IPS-NIHi7 (cell line): Measurements from ENCODE around the gene SMIM15.

Experiments used
- DNase-seq: peaks from one replicate; pipeline ENCODE4 v3.0.0; 2012; ENCODE audit warnings: mixed read lengths; ENCODE audit errors: extremely low spot score

The SMIM15 gene

DNA sequence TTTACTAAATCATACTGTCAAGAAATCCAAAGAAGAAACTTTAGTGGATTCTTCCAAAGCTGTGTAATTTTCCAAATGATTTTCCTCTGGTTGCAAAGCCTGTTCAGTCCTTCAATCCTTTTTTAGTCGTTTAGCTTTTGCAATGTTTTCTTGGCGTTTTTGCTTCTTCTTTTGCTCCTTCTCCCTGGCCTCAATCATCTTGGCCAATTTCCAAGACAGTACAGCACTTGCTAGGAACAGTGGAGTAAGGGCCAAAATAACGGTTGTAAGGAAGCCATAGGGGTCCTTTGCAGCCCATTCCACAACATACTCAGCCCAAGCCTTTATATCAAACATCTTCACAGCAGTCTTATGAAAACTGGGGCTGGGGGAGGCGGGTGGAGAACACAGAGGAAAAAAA, 2.4 kb downstream of the SMIM15 start:
- DNase-seq: no peak

DNA sequence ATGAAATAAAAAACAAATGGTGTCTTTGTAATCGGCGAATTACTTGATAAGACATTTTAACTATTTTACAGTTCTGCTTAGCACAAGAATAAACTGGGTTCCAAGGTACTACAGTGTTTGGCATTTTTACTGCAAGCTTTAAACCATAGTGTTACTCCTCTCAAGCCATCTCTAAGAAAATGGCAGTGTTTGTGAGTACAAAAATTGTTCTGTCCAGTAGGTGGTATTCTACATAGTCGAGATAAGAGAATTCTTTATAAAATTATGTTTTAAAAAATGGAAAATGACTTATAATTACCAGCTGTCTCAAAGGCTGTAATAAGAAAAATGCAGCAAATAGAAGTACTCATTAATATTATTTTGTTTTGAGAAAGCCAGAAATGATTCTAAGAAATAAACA, 3.2 kb downstream of the SMIM15 start:
- DNase-seq: no peak

DNA sequence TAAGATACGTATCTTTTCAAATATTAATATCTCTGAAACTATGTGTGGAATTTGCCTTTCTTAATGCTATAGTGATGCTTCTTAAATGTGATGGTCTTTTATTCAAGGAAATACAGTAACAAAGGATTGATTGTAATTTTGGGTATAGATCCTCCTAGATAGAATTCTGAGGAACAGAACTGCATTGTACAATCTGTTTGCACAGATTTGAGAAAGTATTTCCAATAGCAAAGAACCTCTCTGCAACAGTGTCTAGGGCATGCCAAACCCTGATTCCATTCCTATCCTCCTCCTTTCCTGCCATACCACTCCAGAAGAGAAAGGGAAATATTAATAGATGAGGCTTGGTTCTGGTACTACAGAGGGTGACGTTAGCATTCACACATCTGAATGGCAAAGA, 10.4 kb downstream of the SMIM15 start:
- DNase-seq: no peak

DNA sequence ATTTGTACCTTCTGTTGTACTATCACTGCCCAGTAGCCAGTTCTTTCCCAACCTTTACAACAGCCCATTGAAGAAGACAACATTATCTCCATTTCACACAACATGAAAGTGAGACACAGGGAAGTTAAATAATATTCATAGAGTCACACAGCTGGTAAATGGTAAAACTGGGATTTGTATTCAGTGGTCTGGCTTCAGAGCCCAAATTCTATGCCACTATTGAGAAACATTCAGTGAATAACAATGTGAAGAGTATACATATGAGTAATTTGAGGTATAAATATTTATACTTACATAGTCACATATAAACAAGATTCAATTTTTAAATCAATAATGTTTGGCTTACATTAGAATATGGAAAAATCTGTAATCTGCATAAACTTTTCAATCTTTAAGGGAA, 13.8 kb downstream of the SMIM15 start:
- no peak for DNase-seq

DNA sequence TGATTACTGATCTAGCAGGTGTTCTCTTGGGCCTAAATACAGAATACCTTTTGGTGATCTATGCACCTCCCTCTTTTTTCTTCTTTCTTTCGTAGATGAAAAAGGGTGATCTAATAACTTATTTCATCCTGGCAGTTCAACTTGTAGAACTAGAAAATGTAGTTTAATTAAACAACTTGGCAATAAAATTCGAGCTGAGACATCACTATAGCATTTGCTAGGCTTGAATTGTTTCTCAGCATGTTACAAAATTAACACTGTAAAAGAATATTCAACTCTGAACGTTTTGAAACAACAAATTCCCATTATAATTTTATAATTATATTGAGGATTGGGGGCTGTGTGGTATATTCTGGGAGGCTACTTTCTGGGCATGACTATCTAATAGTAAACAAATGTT, 19.5 kb downstream of the SMIM15 start:
- DNase-seq: no peak

DNA sequence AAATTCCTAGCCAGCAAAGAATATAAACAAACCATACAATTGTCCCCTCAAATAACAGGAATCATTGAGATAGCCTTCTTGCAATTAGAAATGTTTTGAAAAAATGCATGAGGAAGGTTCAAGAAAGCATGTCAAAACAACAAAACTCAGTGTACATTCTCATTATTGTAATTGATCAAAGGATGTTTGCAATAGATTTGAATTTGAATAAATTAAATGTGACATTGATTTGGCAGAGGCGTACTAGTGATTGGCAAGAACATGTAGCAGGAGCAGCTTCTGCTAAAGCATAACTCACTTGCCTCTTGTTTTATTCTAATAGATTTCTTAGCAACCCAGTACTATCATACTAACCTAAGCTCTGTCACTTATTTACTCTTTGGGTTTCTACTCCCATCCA, 19.9 kb downstream of the SMIM15 start:
- DNase-seq: no peak

DNA sequence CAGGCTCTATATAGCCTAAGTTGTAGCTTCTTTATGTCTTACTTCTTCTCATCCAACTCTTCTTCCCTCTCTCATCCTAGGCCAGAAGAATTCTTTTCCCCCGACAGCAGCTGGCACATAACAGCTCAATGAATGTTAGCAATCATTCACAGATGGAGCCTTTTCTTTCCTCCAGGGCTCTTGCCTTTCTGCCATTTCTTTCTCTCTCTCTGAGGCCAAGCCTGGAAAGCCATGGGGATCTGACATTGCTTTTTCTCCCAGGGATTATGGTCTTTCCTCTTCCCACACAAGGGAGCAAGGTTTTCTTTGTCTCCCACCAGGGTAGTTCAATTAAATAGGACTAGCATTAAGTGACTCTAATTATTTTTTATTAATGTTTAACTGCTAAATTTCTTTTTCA, 20.5 kb downstream of the SMIM15 start:
- DNase-seq: no peak

DNA sequence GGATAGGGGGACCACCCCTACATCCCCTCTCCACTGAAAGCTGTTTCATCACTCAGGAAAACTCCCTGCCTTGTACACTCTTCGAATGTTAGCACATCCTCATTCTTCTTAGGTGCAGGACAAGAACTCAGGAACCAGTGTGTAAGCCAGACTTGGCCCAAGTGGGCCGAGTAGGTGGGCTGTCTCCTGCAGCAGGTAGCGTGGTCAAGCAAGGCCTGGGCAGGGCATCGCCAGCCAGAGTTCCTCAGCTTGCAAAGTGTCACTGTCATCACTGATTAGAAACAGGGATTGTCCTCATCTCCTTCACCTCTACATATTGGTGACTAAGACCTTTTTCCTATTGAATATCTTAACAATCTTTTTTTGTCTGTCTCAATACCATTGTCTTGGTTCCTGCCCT, 22.3 kb downstream of the SMIM15 start:
- DNase-seq: no peak

DNA sequence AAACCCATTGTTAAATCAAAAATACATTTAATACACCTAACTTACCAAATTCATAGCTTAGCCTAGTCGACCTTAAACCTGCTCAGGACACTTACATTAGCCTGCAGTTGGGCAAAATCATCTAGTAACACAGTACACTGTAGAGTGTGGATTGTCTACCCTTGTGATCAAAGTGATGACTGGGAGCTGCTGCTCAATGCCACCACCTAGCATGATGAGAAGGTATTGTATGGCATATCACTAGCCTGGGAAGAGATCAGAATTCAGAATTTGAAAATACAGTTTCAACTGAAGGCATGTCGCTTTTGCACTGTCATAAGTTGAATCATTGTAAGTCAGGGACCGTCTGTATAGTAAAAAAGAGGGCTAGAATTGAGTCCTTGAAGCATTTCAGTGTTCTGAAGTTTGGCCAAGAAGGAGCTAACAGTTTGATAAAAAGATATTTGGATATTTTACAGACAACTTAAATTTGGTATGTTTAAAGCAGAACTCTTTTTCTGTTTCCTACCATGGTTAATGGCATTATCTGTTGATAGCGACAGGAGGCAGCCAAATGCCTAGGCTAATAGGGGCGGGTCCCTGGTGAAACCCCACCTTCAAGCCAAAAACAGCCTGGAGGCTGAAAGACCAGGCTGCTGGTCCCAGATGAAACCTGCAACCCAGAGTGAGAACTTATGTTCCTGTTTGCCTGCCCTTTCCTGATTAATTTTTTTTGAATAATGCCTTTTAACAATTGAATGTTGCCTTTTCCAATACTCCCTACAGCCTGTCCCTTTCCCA, 23.0 kb downstream of the SMIM15 start:
- DNase-seq: no peak

DNA sequence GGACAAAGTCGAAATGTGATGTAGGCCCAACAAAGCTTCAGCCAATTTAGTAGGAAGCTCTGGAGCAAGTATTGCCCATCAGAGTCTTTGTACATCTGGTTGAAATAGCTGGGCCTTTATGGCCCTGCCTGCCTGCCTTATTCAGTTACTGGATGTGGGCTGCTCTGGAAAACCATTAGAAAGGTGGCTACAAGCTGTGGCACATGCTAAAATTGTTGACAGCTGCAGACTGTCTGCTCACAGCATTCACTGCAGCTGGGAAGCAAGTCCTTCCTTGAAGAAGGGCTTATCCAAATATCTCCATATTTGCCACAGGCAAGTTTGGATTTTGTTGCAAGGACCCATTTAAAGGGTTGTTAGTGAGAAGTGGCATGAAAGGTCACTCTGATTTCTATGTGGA, 24.4 kb downstream of the SMIM15 start:
- no peak for DNase-seq

DNA sequence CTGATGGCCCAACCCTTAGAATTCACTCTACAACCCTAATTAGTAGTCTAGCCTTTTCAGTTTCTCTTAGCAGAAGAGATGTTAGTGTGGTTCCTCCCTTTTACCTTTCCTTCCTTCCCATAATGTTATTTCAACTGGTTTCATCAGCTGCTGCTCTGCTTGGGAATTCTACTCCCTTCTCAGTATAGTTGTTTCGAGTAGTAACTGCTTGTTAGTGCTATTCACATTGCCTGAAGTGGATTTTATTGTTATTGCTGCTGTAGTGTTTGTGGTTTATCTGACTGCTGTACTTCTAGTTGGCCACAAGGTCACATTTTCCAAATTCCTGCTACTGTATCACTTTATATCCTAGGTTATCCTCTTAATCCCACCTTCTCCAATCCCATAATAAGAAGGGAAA, 29.7 kb downstream of the SMIM15 start:
- DNase-seq: no peak

DNA sequence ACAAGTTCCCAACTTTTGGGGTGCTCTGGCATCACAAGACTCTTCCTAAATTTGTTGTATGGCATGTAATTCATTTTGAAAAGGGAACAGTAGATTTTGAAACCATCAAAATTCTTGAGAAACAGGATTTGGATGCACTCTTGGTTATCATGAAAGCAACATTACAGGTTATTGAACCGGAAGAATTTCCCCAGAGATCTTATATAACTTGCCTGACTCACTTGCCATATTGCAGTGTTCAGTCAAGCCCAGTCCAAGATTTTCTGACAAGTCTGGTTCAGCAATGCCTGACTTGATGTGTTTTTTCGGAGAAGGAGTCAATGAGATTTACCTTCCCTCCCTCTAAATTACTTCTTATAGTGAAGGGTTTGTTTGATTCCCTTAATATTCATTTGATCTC, 32.0 kb downstream of the SMIM15 start:
- no peak for DNase-seq

DNA sequence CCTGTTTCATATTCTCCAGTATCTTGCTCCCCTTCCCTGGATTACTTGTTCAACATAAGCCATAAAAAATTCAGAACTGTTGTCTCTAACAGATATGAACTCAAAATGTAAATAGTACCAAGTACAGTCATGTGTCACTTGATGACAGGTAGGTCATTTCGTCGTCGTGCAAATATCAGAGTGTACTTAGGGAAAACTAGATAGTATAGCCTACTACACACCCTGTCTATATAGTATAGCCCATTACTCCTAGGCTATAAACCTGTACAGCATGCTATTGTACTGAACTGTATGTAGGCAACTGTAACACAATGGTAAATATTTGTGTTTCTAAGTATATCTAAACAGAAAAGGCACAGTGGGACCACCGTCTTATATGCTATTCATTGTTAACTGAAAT, 39.1 kb downstream of the SMIM15 start:
- no peak for DNase-seq

DNA sequence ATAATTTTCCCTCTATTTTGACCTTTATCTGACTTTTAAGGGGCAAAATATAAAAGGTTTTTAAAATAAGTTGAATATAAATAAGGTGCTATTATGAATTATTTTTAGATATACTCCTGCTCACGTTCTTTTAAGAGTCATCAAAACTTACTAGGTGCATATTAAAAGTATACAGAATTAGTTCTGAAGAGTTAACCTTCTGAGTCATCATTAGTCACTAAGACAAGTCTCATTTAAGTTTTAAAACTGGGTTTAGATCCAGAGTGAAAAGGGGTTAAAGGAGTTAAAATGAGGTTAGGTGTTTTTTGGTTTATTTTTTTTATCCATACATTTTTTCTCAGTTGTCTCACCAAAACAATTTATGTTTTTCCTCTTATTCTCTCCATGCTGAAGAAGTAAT, 41.7 kb downstream of the SMIM15 start:
- no peak for DNase-seq

DNA sequence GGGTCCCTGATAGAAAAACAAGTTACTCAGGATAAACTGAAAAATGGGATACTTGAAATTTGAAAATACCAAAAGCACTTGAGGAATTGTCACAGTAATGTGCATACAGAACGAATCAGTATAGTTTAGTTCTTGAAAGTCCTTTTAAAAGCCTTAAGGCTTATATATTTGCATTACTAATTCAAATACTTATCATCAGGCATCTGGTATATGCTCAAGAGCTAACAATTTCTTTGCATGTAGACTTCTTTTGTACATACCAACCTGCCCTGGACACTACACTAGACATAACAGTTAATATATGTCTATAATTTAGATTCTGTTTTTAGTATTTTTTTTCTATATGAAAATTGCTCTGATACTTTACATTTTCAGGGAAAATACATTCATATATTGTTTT, 43.2 kb downstream of the SMIM15 start:
- no peak for DNase-seq

DNA sequence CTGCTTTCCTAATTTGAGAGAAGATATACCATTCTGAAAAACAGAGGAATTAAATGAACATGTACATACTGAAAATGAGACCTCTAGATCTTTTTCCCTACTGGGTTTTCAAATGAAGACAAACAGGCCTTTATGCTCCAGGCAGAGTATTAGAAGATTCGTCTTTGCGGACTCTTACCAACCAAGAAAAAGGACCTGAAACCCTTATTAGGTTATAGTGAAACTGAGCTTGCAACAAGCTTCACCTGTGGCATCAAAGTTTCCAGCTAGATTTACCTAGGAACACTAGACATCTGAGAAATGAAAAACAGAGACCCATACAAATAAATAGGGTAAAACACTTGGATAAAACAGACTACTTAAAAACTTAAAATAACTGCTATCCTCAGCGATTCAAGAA, 46.3 kb downstream of the SMIM15 start:
- no peak for DNase-seq

DNA sequence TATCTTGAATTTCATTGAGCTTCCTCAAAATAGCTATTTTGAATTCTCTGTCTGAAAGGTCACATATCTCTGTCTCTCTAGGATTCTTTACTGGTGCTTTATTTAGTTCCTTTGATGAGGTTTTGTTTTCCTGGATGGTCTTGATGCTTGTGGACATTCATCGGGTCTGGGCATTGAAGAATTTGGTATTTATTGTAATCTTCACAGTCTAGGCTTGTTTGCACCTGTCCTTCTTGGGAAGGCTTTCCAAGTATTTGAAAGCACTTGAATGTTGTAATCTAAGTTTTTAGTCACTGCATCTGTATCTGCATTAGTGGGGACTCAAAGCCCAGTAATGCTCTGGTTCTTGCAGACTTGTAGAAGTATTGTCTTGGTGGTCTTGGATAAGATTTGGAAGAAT, 47.8 kb downstream of the SMIM15 start:
- DNase-seq: no peak
